Umbilical cord (tissue), 2 donors: ENCODE measurements around the gene MBP. TPM values are rescaled to one million over a fixed set of nuclear protein-coding genes. Genes with fewer than 3 reads are reported as not detected.

Experiments used
- DNase-seq: peaks from one replicate; pipeline ENCODE4 v3.0.0-alpha.2; 2015; ENCODE audit warnings: low spot score
- total RNA-seq: library from RNA; depleted of rRNA; stranded (reverse); fragments of >200 nt; gene quantifications from one replicate; pipeline ENCODE4 v1.2.3, GENCODE V29; 2014; ENCODE audit warnings: low replicate concordance; ENCODE audit not compliant: insufficient read depth

Gene MBP
- 20.0 TPM for total RNA-seq

DNA sequence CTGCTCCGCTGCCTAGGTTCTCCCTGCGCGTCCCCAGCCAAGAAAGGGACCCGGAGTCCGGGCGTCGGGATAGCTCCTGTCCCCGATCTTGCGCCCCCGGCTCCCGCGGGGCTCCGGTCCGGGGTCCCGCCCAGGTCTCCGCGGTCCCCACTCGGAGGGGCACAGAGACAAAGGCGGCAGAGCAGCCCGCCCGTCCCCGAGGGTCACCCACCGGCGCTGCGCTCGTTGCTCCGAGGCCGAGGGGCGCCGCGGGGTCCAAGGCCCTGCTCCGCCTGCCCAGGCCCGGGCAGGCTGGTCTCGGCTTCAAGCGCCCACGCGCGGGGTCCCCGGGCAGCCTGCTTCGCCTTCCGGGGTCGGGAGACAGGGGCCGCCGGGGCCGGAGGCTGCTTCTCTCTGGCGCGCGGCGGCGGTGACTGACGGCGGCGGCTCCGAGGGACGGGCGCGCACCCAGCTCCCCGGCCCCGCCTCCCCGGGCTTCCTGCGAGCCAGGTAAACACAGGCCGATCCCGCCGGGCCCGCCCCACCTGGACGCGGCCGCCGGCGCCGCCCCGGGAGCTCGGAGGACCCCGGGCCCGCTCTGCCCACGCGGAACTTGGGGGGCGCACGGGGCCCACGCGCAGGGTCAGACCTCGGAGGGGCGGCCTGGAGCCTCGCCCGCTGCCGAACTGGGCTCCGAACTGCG lies at the start of gene MBP:
MBP (minus strand) TSS at position 415 of the 682 bp plus-strand sequence. CDS start 27,522 bp downstream, outside the sequence.
- DNase-seq, result no peak

DNA sequence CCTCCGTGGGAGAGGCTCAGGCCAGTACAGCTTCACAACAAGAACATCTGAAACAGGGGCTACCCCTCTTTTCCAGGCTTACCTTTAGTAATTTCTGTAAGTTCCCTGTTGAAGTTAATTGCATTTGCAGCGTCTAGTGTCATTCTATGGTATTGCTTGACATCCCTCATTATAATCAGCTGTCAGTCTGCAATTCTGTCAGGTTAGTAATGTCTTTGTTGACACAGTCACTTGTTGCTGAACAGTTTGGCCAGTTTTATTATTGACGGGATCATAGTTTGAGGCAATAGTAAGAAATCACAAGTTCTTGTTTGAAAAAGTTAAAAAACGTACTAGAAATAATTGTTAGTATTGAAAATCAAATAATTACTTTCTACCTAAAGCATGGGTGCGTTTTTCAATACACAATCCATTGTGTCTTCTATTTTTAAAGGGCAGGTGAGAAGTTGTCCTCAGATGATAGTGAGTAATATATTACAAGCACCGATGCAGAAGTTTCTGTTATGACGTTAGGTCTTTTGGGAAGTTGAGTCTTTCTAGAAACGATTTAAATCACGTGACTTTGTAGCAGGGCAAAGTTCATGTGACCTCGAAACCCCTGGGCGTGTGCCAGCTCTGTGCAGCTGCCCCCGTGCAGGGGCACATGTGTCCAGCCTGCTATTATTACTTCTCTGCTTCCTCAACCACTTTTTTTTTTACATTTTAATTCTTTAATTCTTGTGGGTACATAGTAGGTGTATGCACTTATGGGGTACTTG lies 49.5 kb upstream of the MBP start:
- no peak for DNase-seq

DNA sequence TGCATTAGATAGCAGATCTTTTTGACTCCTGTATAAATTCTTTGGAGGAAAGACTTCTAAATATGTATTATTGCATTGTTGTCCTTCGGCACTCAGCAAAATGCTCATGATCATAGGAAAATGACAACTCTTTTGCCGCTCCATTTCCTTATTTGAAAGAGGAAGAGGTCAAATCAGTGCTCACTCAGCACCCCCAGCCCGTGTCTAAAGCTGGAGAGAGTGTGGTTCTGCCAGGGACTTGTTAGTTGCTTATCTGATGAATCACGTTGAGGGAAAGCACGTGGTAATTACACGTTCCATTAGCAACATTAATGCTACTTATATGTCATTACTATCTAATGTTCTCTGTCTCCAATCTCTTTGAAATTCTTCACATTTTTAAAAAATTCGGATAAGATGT lies 46.0 kb upstream of the MBP start:
- no peak for DNase-seq

DNA sequence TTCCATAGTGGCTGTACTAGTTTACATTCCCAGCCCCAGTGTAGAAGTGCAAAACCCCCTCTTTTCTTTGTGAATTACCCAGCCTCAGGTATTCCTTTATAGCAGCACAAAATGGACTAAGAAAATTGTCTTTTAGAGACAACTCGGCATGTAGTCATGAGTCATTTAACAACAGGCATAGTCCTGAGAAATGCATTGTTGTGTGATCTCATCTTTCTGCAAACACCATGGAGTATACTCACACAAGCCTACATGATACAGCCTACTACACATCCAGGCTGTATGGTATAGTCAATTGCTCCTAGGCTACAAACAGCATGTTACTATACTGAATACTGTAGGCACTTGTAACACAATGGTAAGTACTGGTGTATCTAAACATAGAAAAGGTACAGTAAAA lies 44.4 kb upstream of the MBP start:
- DNase-seq, result no peak

DNA sequence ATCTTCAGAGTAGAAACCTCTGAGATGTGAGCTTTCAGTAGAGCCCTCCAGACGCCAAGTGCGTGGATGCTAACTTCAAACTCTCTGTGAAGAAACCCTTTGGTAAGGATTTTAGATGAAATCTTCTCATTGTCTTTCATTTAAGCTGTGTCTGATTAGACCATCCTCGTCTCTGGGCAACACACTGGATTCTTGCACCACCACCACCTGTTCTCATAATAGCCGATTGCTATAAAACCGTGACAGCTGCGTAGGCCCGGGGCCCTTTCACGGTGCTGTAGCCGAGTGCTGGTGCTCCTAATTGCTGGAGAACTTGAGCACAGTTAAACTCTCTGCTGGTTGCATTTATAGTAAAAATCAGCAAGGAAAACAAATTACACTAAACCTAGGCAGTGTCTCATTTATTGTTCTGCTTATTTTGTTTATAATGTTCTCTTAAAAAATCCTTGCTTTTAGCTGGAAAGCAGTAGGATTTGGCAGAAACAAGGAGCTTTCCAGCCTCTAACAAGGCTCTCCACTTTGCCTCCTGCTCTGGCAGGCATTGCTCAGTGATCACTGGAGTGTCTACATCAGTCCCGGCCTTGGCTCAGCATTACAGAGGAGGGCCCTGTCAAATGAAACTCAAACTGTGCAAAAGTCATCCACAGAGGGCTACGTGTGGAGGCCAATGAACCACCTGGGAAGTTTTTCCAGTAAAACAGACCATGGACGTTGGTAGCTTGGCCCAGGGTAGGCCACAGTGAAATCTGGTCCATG lies 40.9 kb upstream of the MBP start:
- DNase-seq, result no peak

DNA sequence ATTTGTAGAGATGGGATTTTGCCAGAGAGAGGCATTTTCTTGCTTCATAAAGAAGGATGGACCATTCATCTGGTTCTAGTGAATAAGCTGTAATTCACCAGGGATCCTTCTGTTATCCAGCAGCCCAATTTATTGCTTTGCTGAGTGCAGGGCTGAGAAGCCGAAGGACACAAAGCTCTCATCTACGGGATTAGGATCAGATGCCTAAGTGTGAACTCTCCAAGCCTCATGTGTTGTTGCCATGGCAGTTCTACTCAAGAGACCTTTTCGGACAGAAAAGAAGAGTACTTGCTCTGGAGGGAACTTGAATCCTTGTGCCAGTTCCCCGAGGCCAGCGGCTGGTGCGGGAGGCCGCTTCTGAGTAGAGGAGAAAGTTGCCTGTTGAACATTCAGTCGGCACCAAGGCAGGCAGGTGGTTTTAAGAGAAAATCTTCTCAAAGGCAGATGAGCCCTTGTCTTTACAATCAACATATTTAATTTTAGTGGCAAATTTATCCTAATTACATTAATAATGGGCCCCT lies 38.4 kb upstream of the MBP start:
- DNase-seq, result no peak

DNA sequence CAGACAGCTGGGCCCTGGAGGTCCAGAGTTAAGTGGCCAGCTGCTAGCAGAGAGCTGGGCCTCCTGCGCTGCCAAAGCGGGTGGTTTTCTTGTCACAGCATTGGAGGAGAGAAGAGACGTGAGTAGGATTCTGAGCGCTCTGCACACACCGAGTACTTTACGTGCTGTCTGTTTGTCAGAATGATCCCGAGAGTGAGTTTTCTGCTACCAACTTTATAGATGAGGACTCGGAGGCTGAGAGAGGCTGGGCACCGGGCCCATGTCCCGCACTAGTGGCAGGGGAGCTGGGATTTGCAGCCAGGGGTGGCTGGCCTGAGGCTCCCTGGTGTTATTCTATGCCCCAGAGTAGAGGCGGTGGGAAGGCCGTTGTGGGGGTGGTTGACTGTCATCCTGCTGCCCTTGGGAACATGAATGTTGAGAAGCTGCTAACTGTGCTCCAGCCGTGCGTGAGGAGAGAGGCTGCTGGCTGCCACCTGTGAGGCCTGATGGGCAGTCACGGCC lies 36.3 kb upstream of the MBP start:
- no peak for DNase-seq

DNA sequence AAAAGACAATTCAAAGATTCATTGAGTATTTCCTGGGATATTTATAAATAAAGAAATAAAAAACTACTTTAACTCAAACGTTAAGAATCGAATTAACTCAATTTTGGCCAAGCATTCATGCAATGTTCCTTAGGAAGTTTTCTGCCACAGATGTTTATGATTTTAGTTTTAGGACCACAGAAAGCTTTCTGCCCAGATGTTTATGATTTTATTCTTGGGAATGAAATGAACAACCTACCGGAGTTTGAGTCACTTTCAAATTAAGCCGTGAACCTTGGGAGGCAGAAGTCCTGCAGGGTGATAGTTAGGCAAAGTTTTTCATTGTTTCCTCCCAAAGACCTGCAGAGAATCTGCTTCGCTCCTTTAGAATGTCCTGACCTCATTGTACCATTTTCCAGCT lies 34.7 kb upstream of the MBP start:
- no peak for DNase-seq

DNA sequence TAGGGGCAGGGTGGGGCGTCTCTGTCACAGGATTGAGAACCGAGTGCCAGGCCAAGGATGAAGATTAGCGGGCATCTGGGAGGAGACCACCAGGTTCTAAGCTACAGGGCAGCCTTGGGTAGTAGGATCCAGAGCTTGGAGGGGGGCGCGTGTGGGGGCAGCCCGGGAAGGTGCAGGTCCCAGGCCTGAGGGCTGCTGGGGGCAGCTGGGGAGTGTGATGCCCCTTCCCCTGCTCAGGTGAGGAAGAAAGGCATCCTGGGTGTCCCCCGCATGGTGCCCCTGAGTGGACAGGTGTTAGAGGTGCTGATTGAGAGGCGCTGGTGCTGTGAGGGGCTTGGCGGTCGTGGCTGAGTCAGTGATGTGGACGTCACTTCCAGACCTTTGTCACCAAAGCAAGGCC lies 33.9 kb upstream of the MBP start:
- DNase-seq, result no peak

DNA sequence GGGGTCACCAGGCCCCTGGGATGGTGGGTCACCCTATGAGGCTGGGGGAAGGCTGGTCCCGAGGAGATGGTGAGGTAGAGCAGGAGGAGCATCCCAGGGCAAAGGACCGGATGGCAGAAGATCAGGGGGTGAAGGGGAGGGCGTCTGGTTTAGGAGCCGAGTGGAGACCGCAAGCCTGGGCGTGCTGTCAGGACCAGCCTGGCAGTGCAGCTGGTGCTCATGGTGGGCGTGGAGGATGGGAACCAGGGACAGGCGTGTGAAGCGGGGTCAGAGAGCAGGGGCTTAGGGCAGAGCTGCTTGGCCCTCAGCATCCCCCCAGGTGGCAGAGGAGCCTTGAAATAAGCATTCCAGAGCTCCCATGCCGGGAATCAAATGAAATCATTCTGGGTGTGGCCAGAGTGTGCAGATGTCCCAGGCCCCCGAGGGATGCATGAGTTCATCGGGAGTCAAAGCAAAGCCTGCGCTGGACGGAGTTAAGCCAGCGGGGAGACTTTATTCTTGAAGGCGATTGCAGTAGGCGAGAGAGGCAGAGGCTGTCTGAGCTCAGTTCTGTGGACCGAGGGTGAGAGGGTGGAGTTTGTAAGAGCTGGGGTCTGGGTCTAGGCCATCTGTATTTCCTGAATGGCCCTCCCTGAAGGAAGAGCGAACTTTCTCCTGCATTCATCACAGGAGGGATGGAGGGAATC lies 33.1 kb upstream of the MBP start:
- peak; percentile 76 for DNase-seq

DNA sequence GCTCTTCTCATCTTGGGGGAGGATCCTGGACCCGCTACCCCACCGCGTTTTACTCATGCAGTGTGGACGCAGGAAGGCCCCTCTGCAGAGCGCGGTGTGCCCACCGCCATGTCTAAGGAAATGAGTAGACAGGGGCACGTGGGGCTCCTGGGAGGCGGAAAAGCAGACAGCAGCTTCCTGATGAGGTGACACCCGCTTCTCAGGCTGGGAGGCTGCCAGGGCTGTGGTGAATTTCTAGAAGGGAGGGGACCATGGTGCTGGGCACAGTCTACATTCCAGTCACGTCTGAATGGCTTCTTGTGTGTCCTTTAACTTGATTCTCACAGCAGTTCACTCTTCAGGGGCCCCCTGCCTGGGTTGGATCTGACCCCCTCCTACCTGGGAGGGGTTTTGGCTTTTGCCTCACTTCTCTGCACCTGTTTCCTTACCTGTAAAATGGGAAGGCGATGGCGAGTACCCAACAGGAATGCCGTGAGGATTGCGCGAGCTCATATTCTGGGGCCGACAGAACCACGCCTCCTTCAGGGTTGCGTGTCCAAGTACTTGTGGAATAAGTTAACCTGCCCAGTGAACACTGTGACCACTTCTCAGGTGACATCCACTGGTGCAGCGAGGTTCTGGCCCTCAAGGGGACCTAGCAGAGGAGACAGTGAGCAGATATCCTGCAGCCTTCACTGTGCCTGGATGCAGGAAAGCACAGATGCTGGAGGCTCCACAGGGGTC lies 32.3 kb upstream of the MBP start:
- DNase-seq, result no peak

DNA sequence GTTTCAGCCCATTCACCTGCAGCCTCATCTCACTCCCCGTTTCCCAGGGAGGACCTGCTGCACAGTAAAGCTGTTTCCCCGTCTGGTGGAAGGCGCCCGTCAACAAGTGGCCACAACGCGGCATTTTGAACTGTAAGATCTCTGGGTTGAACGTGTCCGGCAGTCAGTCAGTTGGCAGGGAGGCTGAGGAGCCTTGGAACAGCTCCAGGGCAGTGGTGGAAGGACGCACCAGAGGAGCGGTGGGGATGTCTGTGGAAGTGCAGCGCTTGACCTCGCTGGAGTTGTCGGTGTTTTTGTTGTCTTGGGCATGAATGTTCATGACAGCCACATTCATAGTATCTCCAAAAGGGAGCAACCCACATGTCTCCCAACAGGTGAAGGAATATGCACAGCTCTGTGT lies 31.4 kb upstream of the MBP start:
- DNase-seq, result no peak

DNA sequence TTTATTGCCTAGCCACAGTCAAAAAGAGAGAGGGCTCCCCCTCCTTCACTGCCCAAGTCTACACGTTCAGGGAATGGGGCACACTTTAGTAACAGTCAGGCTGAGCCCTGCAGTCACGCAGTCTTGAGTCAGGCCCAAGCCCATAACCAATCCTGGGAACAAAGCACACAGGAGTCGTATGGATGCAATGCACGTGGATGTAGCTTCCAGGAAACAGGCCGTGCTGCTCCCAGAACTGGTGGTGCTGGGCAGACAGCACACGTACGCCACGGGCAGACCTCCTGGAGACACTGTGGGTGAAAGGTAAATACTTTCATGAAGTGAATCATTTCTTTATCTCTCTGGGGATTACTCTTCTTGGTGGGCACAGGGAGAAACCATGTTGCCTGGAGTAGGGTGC lies 30.0 kb upstream of the MBP start:
- DNase-seq, result no peak

DNA sequence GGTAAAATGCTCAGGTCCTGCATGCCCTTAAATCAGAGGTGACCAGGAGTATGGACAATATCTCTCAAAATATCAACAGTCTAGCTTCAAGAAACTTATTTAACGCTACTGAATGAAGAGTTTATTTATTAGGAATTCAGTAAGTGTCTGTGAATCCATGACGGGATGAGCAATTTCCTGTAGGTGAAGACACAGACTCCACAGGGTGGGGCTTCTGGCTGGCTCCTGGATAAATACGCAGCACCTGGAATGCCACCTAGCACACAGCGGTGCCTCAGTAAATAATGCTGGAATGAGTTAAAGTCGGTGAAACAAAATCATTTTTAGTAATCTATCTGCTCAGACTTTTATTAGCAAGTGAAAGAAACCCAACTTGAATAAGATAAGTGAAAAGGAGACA lies 29.4 kb upstream of the MBP start:
- no peak for DNase-seq

DNA sequence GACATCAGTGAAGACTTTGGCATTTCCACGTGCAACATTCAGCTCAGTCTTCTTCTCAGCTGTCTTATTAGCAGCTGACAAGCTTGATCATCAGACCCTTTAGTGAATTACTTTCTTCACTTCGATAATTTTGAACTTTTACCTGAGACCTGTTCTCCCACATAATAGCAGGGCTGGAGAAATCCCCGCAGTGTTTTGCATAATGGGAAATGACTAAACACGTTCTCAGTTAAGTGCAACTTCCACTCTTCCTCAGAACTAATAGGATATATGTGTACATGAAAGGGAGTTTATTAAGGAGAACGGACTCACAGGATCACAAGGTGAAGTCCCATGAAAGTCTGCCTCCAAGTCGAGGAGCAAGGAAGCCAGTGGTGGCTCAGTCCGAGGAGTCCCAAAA lies 28.8 kb upstream of the MBP start:
- no peak for DNase-seq

DNA sequence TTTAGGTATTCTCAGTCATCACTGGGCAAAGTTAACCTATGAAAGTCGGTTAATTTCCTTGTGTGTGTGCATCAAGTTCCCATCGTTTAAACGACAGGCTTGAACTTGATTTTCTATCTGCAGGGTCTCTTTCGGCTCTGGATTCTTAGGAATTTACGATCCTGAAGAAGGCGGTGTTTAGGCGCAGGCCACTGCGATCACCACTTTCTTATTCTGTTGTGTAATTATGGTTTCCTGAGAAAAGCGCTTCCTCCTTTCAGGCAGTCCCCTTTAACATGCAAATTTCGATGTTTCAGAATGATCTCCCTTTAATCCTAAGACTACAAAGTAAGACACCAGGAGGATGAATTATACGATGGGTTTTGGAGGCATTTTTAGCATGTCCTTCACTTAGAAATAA lies 27.9 kb upstream of the MBP start:
- no peak for DNase-seq

DNA sequence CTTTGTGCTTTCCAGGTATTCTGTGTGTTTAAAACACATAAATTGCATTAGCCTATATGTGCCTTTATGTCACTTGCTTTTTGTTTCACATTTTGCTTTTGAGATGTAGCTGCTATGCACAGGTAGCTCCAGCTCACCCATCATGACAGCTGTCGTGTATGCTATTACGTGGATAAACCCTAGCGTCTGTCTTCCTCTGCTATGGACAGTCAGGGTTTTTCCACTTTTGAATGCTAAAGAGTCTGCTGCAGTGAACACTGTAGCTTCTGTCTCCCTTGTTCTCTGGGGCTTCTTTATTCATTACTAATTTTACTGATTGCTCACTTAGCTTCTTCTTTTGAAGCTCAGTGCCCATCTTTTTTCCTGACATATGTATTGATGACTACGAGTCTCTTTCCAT lies 24.7 kb upstream of the MBP start:
- no peak for DNase-seq

DNA sequence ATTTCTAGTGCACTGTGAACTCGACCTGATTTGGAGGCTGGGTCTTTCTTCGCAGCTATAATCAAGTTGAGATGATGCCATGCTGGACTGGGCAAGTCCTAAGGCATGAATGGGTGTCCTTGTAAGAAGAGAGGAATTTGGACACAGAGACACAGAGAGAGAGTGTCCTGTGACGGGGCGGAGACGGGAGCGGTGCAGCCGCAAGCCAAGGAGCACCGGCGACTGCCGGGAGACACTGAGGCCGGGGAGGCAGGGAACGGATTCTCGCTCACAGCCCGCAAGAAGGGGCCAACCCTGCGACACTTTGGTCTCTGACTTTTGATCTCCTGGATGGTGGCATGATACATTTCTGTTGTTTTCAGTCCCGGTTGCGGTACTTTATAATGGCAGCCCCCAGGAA lies 22.4 kb upstream of the MBP start:
- DNase-seq, result no peak

DNA sequence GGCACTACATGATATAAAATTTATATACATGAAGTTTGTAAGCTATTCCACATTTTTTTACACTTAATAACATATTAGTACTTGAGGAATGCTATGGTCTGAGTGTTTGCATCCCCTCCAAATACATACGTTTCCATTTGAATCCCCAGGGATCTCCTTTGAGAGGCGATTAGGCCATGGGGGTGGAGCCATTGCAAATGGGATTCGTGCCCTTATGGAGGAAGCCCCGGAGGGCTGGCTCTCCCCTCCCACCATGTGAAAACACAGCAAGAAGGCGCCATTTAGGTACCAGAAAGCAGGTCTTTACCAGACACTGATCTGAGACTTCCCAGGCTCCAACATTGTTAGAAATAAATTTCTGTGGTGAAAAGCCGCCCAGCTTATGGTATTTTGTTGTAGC lies 20.8 kb upstream of the MBP start:
- no peak for DNase-seq

DNA sequence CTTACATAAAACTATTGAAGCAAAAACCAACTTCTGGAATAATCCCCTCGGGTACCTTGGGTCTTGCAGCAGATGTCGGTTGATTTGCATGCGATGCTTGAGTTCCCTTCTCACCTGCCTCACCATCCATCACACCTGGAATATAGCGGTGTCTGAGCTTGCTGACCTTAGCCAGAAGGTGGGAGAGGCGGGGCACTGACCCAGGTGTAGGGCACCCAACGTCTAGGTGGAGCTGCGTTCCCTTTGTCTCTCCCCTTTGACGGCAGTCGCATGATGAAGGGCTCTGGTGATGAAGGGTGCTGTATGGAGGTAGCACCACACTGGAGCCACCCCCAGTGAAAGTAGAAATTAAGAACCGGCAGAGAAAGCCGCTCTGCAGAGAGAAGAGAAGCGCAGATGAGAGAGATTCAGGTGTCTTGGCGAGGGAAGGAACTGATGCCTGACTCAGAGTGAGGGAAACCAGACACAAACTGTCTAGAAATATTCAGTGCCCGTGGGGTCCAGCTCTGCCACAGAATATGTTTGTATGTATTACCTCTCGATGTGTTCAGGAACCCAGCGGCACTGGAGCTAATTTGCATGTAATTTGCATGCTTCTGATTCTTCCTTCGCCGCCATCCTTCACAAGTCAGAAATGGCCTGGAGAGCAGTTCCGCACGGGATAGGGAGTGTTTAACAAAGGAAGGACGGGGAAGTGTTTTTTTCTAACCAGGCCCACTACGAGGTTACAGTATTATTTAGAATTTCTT lies 19.4 kb upstream of the MBP start:
- DNase-seq, result no peak
